ENCODE results near the gene DNAH10.
A peak's percentile ranks its signal among the peaks of the same experiment; 100 is the strongest.
"Not testable (repeated sequence)": the region's sequence is repeated elsewhere in the genome, so short reads cannot be mapped to it uniquely, and the experiment has no call there.

DNAH10 gene

GRCh38 chr12:123910761-123911193 lies 148.7 kb downstream of the DNAH10 start:
- peak; percentile 21 for DNase-seq

DNA sequence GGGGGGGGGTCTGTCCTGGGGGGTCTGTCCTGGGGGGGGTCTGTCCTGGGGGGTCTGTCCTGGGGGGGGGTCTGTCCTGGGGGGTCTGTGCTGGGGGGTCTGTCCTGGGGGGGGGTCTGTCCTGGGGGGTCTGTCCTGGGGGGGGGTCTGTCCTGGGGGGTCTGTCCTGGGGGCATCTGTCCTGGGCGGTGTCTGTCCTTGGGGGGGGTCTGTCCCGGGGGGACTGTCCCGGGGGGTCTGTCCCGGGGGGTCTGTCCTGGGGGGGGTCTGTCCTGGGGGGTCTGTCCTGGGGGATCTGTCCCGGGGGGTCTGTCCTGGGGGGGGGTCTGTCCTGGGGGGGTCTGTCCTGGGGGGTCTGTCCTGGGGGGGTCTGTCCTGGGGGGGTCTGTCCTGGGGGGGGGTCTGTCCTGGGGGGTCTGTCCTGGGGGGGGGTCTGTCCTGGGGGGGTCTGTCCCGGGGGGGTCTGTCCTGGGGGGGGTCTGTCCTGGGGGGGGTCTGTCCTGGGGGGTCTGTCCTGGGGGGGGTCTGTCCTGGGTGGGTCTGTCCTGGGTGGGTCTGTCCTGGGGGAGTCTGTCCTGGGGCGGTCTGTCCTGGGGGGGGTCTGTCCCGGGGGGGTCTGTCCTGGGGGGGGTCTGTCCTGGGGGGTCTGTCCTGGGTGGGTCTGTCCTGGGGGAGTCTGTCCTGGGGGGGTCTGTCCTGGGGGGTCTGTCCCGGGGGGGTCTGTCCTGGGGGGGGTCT lies 149.7 kb downstream of the DNAH10 start:
- DNase-seq = not testable (repeated sequence)

DNA sequence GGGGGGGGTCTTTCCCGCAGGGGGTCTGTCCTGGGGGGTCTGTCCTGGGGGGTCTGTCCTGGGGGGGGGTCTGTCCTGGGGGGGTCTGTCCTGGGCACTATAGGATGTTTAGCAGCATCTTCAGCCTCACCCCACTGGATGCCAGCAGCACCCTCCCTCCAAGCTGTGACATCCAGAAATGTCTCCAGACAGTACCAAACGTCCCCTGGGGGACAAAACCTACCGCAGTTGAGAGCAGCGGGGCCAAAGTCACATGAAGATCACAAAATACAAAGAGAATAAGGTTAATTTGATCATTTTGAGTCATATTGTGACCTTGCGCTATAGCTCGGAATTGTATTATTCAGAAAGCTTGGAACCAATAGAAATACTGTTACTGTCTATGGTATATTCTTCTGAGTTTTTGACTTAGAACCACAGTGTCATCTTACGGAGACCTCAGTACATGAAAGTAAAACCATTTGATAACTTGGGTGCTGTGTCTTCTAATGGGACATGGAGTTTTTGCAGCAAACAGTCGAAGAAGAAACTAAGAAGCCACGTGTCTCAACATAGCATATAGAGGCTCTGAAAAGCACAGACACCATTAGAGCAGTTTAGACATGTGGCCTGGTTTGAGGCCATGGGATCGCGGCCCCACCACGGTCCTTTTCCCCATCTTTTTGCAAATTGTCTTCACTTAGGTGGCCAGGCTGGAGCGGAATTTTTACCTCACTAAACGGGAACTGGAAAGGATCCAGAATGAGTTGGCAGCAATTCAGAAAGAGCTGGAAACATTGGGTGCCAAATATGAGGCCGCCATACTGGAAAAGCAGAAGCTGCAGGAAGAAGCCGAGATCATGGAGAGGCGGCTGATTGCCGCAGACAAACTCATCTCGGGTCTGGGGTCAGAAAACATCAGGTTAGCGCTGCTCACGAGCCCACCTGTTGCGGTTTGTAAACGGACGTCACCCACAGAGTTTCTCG lies 150.6 kb downstream of the DNAH10 start:
- peak; percentile 37 for DNase-seq

DNA sequence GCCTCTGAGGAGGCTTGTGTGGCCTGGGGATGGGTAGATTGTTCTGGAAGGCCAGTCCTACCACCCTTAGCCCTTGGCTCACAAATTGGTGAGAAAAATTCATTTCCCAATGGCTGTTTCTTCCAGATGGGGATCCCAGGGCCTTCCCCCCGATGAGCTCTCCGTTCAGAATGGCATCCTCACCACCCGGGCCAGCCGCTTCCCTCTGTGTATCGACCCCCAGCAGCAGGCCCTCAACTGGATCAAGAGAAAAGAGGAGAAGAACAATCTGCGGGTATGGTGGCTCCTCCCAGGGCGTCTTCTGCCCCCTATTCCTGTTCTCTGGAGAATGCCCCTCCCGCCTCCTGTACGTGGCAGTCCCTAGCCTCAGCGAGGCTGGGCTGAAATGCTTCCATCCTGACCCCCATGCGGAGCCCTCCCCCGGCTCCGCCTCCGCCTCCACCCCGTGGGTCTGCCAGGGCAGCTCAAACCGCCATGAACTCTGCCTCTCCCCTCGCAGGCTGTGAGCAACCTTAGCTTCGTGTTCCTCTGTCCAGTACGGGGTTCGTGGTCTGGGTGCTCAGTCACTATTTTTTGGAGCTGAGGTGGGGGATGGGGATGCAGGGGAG lies 152.7 kb downstream of the DNAH10 start:
- no peak for DNase-seq

DNA sequence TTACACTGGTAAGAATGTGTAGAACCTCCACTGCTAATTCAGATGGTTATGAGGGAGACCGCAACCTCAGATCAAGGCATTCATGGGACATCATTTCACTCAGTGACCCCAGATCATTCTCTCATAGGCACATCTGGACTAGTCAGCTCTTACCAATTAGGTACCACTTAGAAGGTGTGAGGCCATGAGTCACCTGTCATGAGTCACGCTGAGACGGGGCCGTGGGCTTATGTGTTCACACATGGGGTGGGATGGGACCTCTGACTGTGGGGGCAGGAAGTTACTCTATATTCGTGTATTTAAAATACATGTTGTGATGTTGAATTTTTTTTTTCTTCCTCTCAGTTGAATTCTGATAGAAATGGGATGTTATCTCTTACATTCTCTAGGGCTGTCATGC lies 154.6 kb downstream of the DNAH10 start:
- no peak for DNase-seq

DNA sequence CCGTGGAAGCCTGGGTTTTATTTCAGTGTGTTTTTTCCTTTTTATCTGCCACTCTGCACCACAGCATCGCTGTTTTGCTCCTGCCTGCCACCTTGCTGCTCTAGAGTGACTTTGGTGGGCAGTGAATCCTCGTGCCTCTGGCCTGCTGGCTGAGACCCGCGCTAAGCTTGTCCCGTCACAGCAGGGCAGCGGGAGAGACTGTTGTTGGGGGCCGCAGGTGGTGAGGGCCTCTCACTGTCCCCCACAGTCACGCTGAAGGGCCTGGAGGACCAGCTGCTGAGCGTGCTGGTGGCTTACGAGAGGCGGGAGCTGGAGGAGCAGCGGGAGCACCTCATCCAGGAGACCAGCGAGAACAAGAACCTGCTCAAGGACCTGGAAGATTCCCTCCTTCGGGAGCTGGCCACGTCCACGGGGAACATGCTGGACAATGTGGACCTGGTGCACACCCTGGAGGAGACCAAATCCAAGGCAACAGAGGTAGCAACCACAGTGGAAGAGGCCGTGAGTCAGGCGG lies 155.3 kb downstream of the DNAH10 start:
- DNase-seq = no peak

- no peak for DNase-seq
Observed at GRCh38 chr12:123919980-123920360, 157.9 kb downstream of the DNAH10 start.

- DNase-seq = no peak
Observed at GRCh38 chr12:123923038-123923437, 160.9 kb downstream of the DNAH10 start.

GRCh38 chr12:123923927-123924326 lies 161.8 kb downstream of the DNAH10 start:
- DNase-seq = no peak

- DNase-seq = no peak
Observed at GRCh38 chr12:123924539-123924938, 162.4 kb downstream of the DNAH10 start.

DNA sequence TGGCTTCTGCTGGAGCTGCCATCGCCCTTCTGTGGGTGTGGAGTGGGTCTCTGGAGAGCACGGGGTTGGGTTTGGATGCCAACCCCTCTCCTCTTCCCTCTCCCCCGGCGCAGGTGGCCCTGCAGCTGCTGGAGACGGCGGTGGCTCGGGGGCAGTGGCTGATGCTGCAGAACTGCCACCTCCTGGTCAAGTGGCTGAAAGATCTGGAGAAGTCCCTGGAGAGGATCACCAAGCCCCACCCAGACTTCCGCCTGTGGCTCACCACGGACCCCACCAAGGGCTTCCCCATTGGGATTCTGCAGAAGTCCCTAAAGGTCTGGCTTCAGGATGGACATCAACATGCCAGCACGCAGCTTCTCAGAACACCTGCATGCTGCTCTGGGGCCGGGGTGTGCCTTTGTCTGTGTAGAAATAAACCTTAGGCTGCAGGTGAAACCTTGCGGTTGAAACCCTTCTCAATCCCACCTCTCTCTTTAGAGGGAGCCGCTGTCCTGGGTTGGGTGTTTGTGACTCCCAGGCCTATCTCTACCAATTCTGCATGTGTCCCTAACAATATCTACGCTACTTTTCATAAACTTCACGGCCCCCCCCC lies 166.3 kb downstream of the DNAH10 start:
- no peak for DNase-seq

DNA sequence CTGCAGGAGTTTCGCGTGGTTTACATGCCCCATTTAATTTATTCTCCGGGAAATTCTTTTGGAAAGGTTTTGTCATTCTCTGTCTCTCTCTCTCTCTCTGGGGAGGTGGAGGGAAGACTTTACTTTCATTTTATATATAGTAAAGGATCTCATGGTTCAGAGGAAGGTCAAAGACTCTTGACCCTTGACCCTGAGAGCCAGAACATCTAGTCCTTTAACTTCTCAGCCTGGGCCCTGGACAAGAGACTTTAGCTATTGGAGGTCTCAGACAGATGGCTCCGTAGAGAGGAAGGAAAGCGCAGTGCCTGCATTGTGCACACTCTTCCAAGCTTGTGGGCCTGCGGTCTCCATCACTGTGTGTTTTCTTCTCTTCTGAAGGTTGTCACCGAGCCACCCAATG lies 166.8 kb downstream of the DNAH10 start:
- no peak for DNase-seq

GRCh38 chr12:123929946-123930583 lies 168.0 kb downstream of the DNAH10 start:
- no peak for DNase-seq

- no peak for DNase-seq
Observed at GRCh38 chr12:123931686-123932321, 169.7 kb downstream of the DNAH10 start.

DNA sequence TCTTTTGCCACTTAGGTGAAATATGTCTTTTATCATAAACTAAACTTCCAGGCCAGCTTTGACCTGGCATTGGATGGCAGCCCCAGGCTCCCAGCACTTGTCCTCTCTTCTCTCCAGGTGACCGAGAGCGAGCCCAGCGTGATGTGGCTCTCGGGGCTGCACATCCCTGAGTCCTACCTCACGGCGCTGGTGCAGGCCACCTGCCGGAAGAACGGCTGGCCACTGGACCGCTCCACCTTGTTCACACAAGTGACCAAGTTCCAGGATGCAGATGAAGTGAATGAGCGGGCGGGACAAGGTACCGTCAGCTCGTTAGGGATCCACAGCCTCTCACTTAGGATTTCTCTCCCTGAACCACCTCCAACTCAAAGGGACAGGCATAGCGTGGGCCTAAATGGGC lies 171.1 kb downstream of the DNAH10 start:
- DNase-seq = no peak

- no peak for DNase-seq
Observed at GRCh38 chr12:123934016-123934620, 172.0 kb downstream of the DNAH10 start.

- no peak for DNase-seq
Observed at GRCh38 chr12:123934829-123935228, 172.7 kb downstream of the DNAH10 start.

DNA sequence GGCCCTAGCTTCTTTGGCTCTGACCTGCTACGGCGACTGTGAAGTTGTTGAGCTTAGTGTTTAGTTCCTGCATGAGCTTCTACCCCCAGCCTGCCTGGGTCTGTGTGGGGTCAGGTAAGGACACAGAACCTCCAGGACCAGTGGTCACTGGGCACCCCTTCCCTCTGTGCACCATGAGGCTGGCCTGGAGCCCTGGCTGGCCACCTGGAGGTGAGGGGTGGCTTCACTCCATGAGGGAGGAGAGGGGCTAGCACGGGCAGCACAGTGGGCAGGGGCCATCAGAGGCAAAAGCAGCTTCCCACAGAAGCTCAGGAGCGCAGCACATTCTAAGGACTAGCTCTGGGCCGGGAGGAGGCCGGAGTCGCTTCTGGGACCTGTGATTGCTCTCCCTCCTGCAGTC lies 173.9 kb downstream of the DNAH10 start:
- DNase-seq = no peak

DNA sequence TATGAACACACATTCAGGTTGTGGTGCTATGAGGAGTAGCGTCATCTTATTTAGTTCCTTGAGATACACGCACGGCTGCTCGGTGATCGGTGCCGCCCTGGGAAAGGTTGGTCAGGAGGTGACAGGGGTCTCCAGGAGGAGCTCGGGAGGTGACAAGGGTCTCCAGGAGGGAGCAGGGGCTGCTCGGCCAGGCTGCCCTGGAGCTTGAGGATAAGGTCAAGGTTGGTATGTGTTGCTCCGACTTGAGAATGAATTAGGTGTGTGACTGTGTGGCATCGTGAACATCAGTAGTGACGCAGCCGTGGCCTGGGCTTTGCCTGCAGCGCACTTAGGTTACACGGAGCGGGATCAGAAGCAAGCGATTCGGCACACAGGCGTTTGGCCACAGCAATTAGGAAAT lies 174.4 kb downstream of the DNAH10 start:
- no peak for DNase-seq

GRCh38 chr12:123936956-123937706 lies 175.0 kb downstream of the DNAH10 start:
- no peak for DNase-seq

All from NCI-H2171 treated with DMSO at 0.1 percent for 48 hours (cell line).